ENCODE results near the gene PLAAT5.
A peak's percentile ranks its signal among the peaks of the same experiment; 100 is the strongest.

Gene PLAAT5

GRCh38 chr11:63511048-63511748, 20.2 kb upstream of the PLAAT5 start:
- no peak for DNase-seq

GRCh38 chr11:63510360-63511047, 19.5 kb upstream of the PLAAT5 start:
- DNase-seq = peak; percentile 59

GRCh38 chr11:63508745-63509144, 17.8 kb upstream of the PLAAT5 start:
- no peak for DNase-seq

- no peak for DNase-seq
These were observed 17.0 kb upstream of the PLAAT5 start for GRCh38 chr11:63508009-63508408.

- DNase-seq = no peak
These were observed 16.5 kb upstream of the PLAAT5 start for GRCh38 chr11:63507511-63507910.

GRCh38 chr11:63506876-63507275, 15.9 kb upstream of the PLAAT5 start:
- DNase-seq = no peak

GRCh38 chr11:63505857-63506528, 15.0 kb upstream of the PLAAT5 start, which contains the start of gene LGALS12:
TSS of gene LGALS12 (plus strand) at chr11:63506084. CDS start at chr11:63506459, 375 bp downstream.
- DNase-seq = peak; percentile 43

- no peak for DNase-seq
These were observed 14.1 kb upstream of the PLAAT5 start for GRCh38 chr11:63504933-63505586.

GRCh38 chr11:63504054-63504453, 13.1 kb upstream of the PLAAT5 start:
- no peak for DNase-seq

GRCh38 chr11:63503492-63503891, 12.5 kb upstream of the PLAAT5 start:
- DNase-seq = no peak

- no peak for DNase-seq
These were observed 11.4 kb upstream of the PLAAT5 start for GRCh38 chr11:63502252-63502820.

- DNase-seq = no peak
These were observed 10.3 kb upstream of the PLAAT5 start for GRCh38 chr11:63501236-63501635.

- no peak for DNase-seq
These were observed 8.9 kb upstream of the PLAAT5 start for GRCh38 chr11:63499874-63500273.

GRCh38 chr11:63494975-63495374, 4.0 kb upstream of the PLAAT5 start:
- DNase-seq = no peak

- no peak for DNase-seq
These were observed 2.2 kb upstream of the PLAAT5 start for GRCh38 chr11:63493127-63493526.

- DNase-seq = no peak
These were observed 1.5 kb upstream of the PLAAT5 start for GRCh38 chr11:63492441-63492840.

- no peak for DNase-seq
These were observed 837 bp upstream of the PLAAT5 start for GRCh38 chr11:63491636-63492372.

- DNase-seq = no peak
These were observed 247 bp upstream of the PLAAT5 start for GRCh38 chr11:63491240-63491587.

GRCh38 chr11:63489879-63490278, 1.1 kb downstream of the PLAAT5 start:
- DNase-seq = no peak

- no peak for DNase-seq
These were observed 2.2 kb downstream of the PLAAT5 start for GRCh38 chr11:63488789-63489188.

- no peak for DNase-seq
These were observed 5.2 kb downstream of the PLAAT5 start for GRCh38 chr11:63485777-63486176.

- no peak for DNase-seq
These were observed 10.9 kb downstream of the PLAAT5 start for GRCh38 chr11:63480039-63480438.
